Testis (tissue), 3 donors: Measurements from ENCODE around the gene FYN. TPM values are rescaled to one million over a fixed set of nuclear protein-coding genes. Genes with fewer than 3 reads are reported as not detected.

Experiments used
- DNase-seq: peaks from one replicate; pipeline ENCODE4 v3.0.0-alpha.2; 2019
- H3K27ac ChIP-seq, 2 donors: fragments of 200-600 bp; sonication (generic); one replicate each; pipeline ENCODE4 v1.5.1; 2019
- H3K27me3 ChIP-seq: fragments of 200-600 bp; sonication (generic); one replicate; pipeline ENCODE4 v1.5.1; 2019
- H3K36me3 ChIP-seq: fragments of 200-600 bp; sonication (generic); one replicate; pipeline ENCODE4 v1.5.1; 2017; ENCODE audit warnings: low read depth; ENCODE audit errors: missing control alignments
- H3K4me1 ChIP-seq: fragments of 200-600 bp; sonication (generic); one replicate; pipeline ENCODE4 v1.5.1; 2019
- H3K4me3 ChIP-seq, 2 donors: fragments of 200-600 bp; sonication (generic); one replicate each; pipeline ENCODE4 v1.5.1; 2017 to 2019
- H3K9me3 ChIP-seq: fragments of 200-600 bp; sonication (generic); one replicate; pipeline ENCODE4 v1.5.1; 2017
- CTCF ChIP-seq, 3 experiments: fragments of 450-650 bp in 2 of 3; fragments of 200-600 bp in 1 of 3; sonication (generic) in 1 of 3; IDR thresholded peaks; one replicate each; pipeline ENCODE4 v1.5.1; 2016 to 2019; ENCODE audit warnings: antibody characterized with exemption in 3 of 3, mild to moderate bottlenecking in 2 of 3, moderate library complexity in 1 of 3
- POLR2A ChIP-seq: fragments of 450-650 bp; IDR thresholded peaks from one replicate; pipeline ENCODE4 v1.6.1; 2017; ENCODE audit warnings: antibody characterized with exemption, mild to moderate bottlenecking, moderate library complexity
- WGBS, 2 donors: methylation state at CpG; one replicate each; pipeline ENCODE4 v1.1.5; 2018; 5-methylcytosine and 5-hydroxymethylcytosine counted together
- intact Hi-C: fragments of 100-400 bp; cut with DNase I; formaldehyde crosslinking; loops from one replicate; pipeline ENCODE4 v1.15.1; 2023; ENCODE audit warnings: low total_unique reads
- polyA plus RNA-seq: library from polyadenylated mRNA; stranded (reverse); fragments of 350-450 nt; fragmentation: Illumina TruSeq; extraction: RNeasy Lipid Tissue Mini Kit (QIAGEN cat#74804); gene quantifications from one replicate; pipeline ENCODE4 v1.2.3, GENCODE V29; 2014; ENCODE audit warnings: low read depth, low replicate concordance; ENCODE audit not compliant: insufficient read depth
- total RNA-seq, 2 donors: library from RNA; depleted of rRNA; stranded (reverse); fragments of >200 nt; gene quantifications; one replicate each; pipeline ENCODE4 v1.2.3, GENCODE V29; 2016

FYN gene
- total and polyA plus RNA-seq, 3 donors from 2014 or later, result 74.0 to 145 (median 104) TPM

GRCh38 chr6:111800821-111801220 lies 72.4 kb downstream of the FYN start:
- H3K4me1 ChIP-seq, result no peaks in the 10 kb centered on the region
- intact Hi-C loops, result no loop called here
- H3K36me3 ChIP-seq, result no peaks in the 10 kb centered on the region
- H3K27me3 ChIP-seq, result no peaks in the 10 kb centered on the region
- TF ChIP-seq CTCF (IDR thresholded peaks at IDR 0.05), result no peak
- no peak for TF ChIP-seq POLR2A
- DNase-seq, result no peak
- no peak overlapping the region for H3K27ac ChIP-seq
- H3K4me3 ChIP-seq, result no peak overlapping the region
- no peaks in the 10 kb centered on the region for H3K9me3 ChIP-seq
- WGBS, 2 donors, result 94 to 97% methylated on average over 4 of the region's 4 CpGs

GRCh38 chr6:111800259-111800765 lies 72.9 kb downstream of the FYN start:
- 69 to 74% methylated on average over 11 of the region's 11 CpGs for WGBS, 2 donors
- intact Hi-C loops, result no loop called here
- DNase-seq, result no peak
- no peaks in the 10 kb centered on the region for H3K9me3 ChIP-seq
- no peaks in the 10 kb centered on the region for H3K27me3 ChIP-seq
- H3K27ac ChIP-seq, result no peak overlapping the region
- no peaks in the 10 kb centered on the region for H3K36me3 ChIP-seq
- TF ChIP-seq POLR2A (no peak), CTCF (IDR thresholded peaks at IDR 0.05) (no peak)
- H3K4me3 ChIP-seq, result no peak overlapping the region
- H3K4me1 ChIP-seq, result no peaks in the 10 kb centered on the region

- Histone ChIP-seq H3K4me3 (no peak overlapping the region), H3K27ac (no peak overlapping the region), H3K9me3 (no peaks in the 10 kb centered on the region), H3K36me3 (no peaks in the 10 kb centered on the region), H3K27me3 (no peaks in the 10 kb centered on the region), H3K4me1 (no peaks in the 10 kb centered on the region)
- intact Hi-C loops, result no loop called here
- 84 to 89% methylated on average over 11 of the region's 11 CpGs for WGBS, 2 donors
- no peak for TF ChIP-seq CTCF (IDR thresholded peaks at IDR 0.05)
- TF ChIP-seq POLR2A, result no peak
- no peak for DNase-seq
Observed at GRCh38 chr6:111799576-111800258, 73.5 kb downstream of the FYN start.

GRCh38 chr6:111798281-111798725 lies 74.9 kb downstream of the FYN start:
- TF ChIP-seq POLR2A, result no peak
- no peak for TF ChIP-seq CTCF (IDR thresholded peaks at IDR 0.05)
- Histone ChIP-seq H3K27me3 (no peaks in the 10 kb centered on the region), H3K4me1 (no peaks in the 10 kb centered on the region), H3K9me3 (no peaks in the 10 kb centered on the region), H3K27ac (no peak overlapping the region), H3K4me3 (no peak overlapping the region), H3K36me3 (no peaks in the 10 kb centered on the region)
- intact Hi-C loops, result no loop called here
- WGBS, 2 donors, result 91 to 92% methylated on average over 5 of the region's 5 CpGs
- no peak for DNase-seq
